ENCODE measurements around the gene GPC6.

The GPC6 gene

GRCh38 chr13:93386116-93386515 is 159.5 kb downstream of the GPC6 start:
- DNase-seq = no peak

- no peak for DNase-seq
Observed at GRCh38 chr13:93388701-93389100, 162.1 kb downstream of the GPC6 start.

GRCh38 chr13:93397619-93398018 is 171.0 kb downstream of the GPC6 start:
- no peak for DNase-seq

GRCh38 chr13:93398167-93399035 is 171.8 kb downstream of the GPC6 start:
- no peak for DNase-seq

- DNase-seq = no peak
Observed at GRCh38 chr13:93399212-93399611, 172.6 kb downstream of the GPC6 start.

- no peak for DNase-seq
Observed at GRCh38 chr13:93406136-93406535, 179.5 kb downstream of the GPC6 start.

- no peak for DNase-seq
Observed at GRCh38 chr13:93407551-93407950, 180.9 kb downstream of the GPC6 start.

GRCh38 chr13:93409001-93409400 is 182.4 kb downstream of the GPC6 start:
- no peak for DNase-seq

GRCh38 chr13:93409816-93410215 is 183.2 kb downstream of the GPC6 start:
- no peak for DNase-seq

GRCh38 chr13:93411186-93411680 is 184.6 kb downstream of the GPC6 start:
- DNase-seq = no peak

- no peak for DNase-seq
Observed at GRCh38 chr13:93412676-93413075, 186.1 kb downstream of the GPC6 start.

- DNase-seq = no peak
Observed at GRCh38 chr13:93413972-93414717, 187.5 kb downstream of the GPC6 start.

GRCh38 chr13:93416736-93417355 is 190.2 kb downstream of the GPC6 start:
- no peak for DNase-seq

GRCh38 chr13:93418398-93418797 is 191.8 kb downstream of the GPC6 start:
- DNase-seq = no peak

GRCh38 chr13:93420206-93420605 is 193.6 kb downstream of the GPC6 start:
- DNase-seq = no peak

- DNase-seq = no peak
Observed at GRCh38 chr13:93420887-93421286, 194.3 kb downstream of the GPC6 start.

- no peak for DNase-seq
Observed at GRCh38 chr13:93422980-93423543, 196.5 kb downstream of the GPC6 start.

- DNase-seq = no peak
Observed at GRCh38 chr13:93425411-93425810, 198.8 kb downstream of the GPC6 start.

- DNase-seq = no peak
Observed at GRCh38 chr13:93430381-93430780, 203.8 kb downstream of the GPC6 start.

- DNase-seq = no peak
Observed at GRCh38 chr13:93435651-93436050, 209.0 kb downstream of the GPC6 start.

GRCh38 chr13:93437081-93437480 is 210.5 kb downstream of the GPC6 start:
- DNase-seq = no peak

GRCh38 chr13:93446238-93446637 is 219.6 kb downstream of the GPC6 start:
- DNase-seq = no peak

- no peak for DNase-seq
Observed at GRCh38 chr13:93450191-93450621, 223.6 kb downstream of the GPC6 start.
